ENCODE results near the gene GOLT1A.

DNA sequence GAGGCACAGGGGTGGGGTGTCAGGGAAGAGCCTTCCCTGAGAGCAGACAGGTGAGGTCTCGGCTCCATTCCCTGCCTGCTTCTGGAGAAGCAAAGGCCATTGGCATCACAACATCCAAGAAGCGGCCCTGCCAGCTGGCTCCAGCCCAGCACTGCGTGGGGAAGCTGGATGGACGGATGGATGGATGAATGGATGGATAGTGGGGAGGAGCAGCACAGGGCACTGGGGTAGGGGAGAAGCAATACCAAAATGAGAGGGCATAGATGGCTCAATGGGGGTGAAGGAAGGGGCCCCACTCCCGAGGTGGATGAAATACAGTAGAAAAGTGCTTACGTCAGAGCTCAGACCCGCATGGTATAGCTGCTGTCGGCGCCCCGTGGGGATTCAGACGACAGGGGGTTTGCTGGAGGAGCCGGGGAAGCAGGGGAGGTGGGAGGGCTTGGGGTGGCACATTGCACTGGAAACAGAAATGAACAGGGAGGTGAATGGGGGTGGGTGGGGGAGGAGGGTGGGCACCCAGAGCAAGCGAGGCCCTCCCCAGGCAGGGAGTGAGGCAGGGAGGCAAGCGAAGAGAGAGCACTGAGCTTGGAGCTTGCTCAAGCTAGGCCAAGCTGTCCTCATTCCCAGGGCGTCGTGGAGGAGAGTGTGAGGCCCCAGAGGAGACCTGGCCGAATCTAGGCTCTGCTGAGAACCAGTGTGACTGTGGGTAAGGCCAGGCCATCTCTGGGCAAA, 9.5 kb upstream of the GOLT1A start:
- TF ChIP-seq, protein P1, sequence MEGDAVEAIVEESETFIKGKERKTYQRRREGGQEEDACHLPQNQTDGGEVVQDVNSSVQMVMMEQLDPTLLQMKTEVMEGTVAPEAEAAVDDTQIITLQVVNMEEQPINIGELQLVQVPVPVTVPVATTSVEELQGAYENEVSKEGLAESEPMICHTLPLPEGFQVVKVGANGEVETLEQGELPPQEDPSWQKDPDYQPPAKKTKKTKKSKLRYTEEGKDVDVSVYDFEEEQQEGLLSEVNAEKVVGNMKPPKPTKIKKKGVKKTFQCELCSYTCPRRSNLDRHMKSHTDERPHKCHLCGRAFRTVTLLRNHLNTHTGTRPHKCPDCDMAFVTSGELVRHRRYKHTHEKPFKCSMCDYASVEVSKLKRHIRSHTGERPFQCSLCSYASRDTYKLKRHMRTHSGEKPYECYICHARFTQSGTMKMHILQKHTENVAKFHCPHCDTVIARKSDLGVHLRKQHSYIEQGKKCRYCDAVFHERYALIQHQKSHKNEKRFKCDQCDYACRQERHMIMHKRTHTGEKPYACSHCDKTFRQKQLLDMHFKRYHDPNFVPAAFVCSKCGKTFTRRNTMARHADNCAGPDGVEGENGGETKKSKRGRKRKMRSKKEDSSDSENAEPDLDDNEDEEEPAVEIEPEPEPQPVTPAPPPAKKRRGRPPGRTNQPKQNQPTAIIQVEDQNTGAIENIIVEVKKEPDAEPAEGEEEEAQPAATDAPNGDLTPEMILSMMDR (IDR thresholded peaks at IDR 0.05; ENCODE audit: insufficient read depth, low read length, poor library complexity, severe bottlenecking), result no peak
- TF ChIP-seq EZH2phosphoT487 (conservative IDR thresholded peaks at IDR 0.05; ENCODE audit: low read length), result no peak
